Measurements from ENCODE around the gene SOX6.

DNA sequence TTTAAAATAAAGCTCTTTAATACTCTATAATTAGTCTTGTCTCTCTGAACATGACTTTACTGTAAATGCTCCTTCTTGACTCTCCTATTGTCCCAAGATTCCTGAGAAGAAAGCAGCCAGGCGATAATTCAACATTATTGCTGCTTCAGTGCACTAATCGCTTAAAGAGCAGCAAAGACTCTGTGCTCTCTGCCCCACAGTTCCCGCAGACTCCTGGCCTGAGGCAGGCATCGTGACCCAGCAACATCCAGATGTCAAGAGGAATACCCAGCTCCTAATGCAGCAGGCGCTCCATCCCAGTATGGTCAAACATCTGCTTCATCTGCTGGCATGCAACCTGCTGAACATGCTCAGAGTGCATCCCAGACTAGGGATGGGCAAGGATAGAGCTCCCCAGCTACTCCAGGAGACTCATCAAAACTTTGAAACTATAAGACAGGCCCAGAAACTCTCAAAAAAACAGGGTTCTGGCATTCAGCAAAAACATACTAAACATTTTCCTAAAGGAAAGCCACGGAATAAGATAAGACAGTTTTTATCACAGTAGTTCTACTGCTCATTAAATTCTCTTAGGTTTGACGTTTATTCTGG, 270.0 kb downstream of the SOX6 start:
- no peak for TF ChIP-seq CTCF (IDR thresholded peaks at IDR 0.05)
- no peak for TF ChIP-seq POLR2A (IDR thresholded peaks at IDR 0.05)
- no peak for TF ChIP-seq POLR2AphosphoS5 (IDR thresholded peaks at IDR 0.05)
